ENCODE data around the gene SKAP2. TPM values are rescaled to one million over a fixed set of nuclear protein-coding genes. Genes with fewer than 3 reads are reported as not detected.

SKAP2 gene
- polyA plus RNA-seq, 1 experiment, result 16.0 TPM

GRCh38 chr7:26861050-26861449, 3.3 kb downstream of the SKAP2 start:
- ChIA-PET POLR2A (interaction anchor here (0.7 kb wide), 1 partner anchor 237 kb away, joined by 3 read pairs; no protein-coding TSS in a partner anchor), CTCF (no interaction called here)
- TF ChIP-seq CTCF (IDR thresholded peaks at IDR 0.05; ENCODE audit: low read depth, low read length), result no peak
- DNase-seq (ENCODE audit: low read depth, low spot score), result no peak
- H3K4me3 ChIP-seq (ENCODE audit: low read depth, low read length), result no peak overlapping the region
- no peaks in the 10 kb centered on the region for H3K9me3 ChIP-seq (ENCODE audit: control insufficient read depth, insufficient read depth, low read length)
- H3K27me3 ChIP-seq (ENCODE audit: control insufficient read depth, insufficient read depth, low read length), result no peaks in the 10 kb centered on the region
- H3K27ac ChIP-seq (ENCODE audit: low read depth, low read length), result no peak overlapping the region

GRCh38 chr7:26860361-26860760, 4.0 kb downstream of the SKAP2 start:
- H3K27ac ChIP-seq (ENCODE audit: low read depth, low read length), result no peak overlapping the region
- CTCF ChIA-PET, result interaction anchor here (0.9 kb wide), 1 partner anchor 281 kb away, joined by 3 read pairs; no protein-coding TSS in a partner anchor
- POLR2A ChIA-PET, result interaction anchor here (0.7 kb wide), 1 partner anchor 238 kb away, joined by 3 read pairs; no protein-coding TSS in a partner anchor
- no peak for DNase-seq (ENCODE audit: low read depth, low spot score)
- no peaks in the 10 kb centered on the region for H3K9me3 ChIP-seq (ENCODE audit: control insufficient read depth, insufficient read depth, low read length)
- TF ChIP-seq CTCF (IDR thresholded peaks at IDR 0.05; ENCODE audit: low read depth, low read length), result no peak
- no peak overlapping the region for H3K4me3 ChIP-seq (ENCODE audit: low read depth, low read length)
- H3K27me3 ChIP-seq (ENCODE audit: control insufficient read depth, insufficient read depth, low read length), result no peaks in the 10 kb centered on the region

GRCh38 chr7:26859720-26860119, 4.7 kb downstream of the SKAP2 start:
- no peak for DNase-seq (ENCODE audit: low read depth, low spot score)
- ChIA-PET POLR2A (interaction anchor here (1.0 kb wide), 1 partner anchor 237 kb away, joined by 4 read pairs; no protein-coding TSS in a partner anchor), CTCF (interaction anchor here (0.9 to 1.2 kb wide), 4 partner anchors 172 to 282 kb away, joined by 3 read pairs; no protein-coding TSS in a partner anchor)
- no peaks in the 10 kb centered on the region for H3K27me3 ChIP-seq (ENCODE audit: control insufficient read depth, insufficient read depth, low read length)
- no peaks in the 10 kb centered on the region for H3K9me3 ChIP-seq (ENCODE audit: control insufficient read depth, insufficient read depth, low read length)
- H3K4me3 ChIP-seq (ENCODE audit: low read depth, low read length), result no peak overlapping the region
- TF ChIP-seq CTCF (IDR thresholded peaks at IDR 0.05; ENCODE audit: low read depth, low read length), result no peak
- no peak overlapping the region for H3K27ac ChIP-seq (ENCODE audit: low read depth, low read length)

GRCh38 chr7:26858735-26859134, 5.7 kb downstream of the SKAP2 start:
- CTCF ChIA-PET, result interaction anchor here (0.9 to 1.5 kb wide), 4 partner anchors 10 to 236 kb away, joined by 3 read pairs; no protein-coding TSS in a partner anchor
- Histone ChIP-seq H3K9me3 (ENCODE audit: control insufficient read depth, insufficient read depth, low read length) (no peaks in the 10 kb centered on the region), H3K4me3 (ENCODE audit: low read depth, low read length) (no peak overlapping the region), H3K27ac (ENCODE audit: low read depth, low read length) (no peak overlapping the region), H3K27me3 (ENCODE audit: control insufficient read depth, insufficient read depth, low read length) (no peaks in the 10 kb centered on the region)
- POLR2A ChIA-PET, result interaction anchor here (0.5 to 1.9 kb wide), 3 partner anchors 238 to 256 kb away, joined by 3 to 4 read pairs (median 4); no protein-coding TSS in a partner anchor
- DNase-seq (ENCODE audit: low read depth, low spot score), result no peak
- no peak for TF ChIP-seq CTCF (IDR thresholded peaks at IDR 0.05; ENCODE audit: low read depth, low read length)

- Histone ChIP-seq H3K4me3 (ENCODE audit: low read depth, low read length) (peak overlapping the region; percentile 59), H3K27me3 (ENCODE audit: control insufficient read depth, insufficient read depth, low read length) (no peaks in the 10 kb centered on the region), H3K9me3 (ENCODE audit: control insufficient read depth, insufficient read depth, low read length) (no peaks in the 10 kb centered on the region), H3K27ac (ENCODE audit: low read depth, low read length) (peak overlapping the region; percentile 87)
- no peak for TF ChIP-seq CTCF (IDR thresholded peaks at IDR 0.05; ENCODE audit: low read depth, low read length)
- DNase-seq (ENCODE audit: low read depth, low spot score), result no peak
- CTCF ChIA-PET, result interaction anchor here (0.9 to 6.5 kb wide), 6 partner anchors 171 to 303 kb away, joined by 3 to 93 read pairs (median 4); partner anchors contain the start of genes HOXA3 and HOXA5
- POLR2A ChIA-PET, result interaction anchor here (0.5 to 2.2 kb wide), 6 partner anchors 239 to 996 kb away, joined by 3 to 18 read pairs (median 4); partner anchors contain the start of gene HOXA5
Observed at GRCh38 chr7:26858241-26858715, 6.1 kb downstream of the SKAP2 start.

Measured in AG04450 (cell line).